HepG2 (cell line): ENCODE measurements around the gene TIFAB. TPM values are rescaled to one million over a fixed set of nuclear protein-coding genes. Genes with fewer than 3 reads are reported as not detected.

Experiments
- ATAC-seq: fragments of 200-7000 bp; cut with Tn5 transposase; 3 replicates; pipeline ENCODE4 v1.9.1; 2020; ENCODE audit warnings: mild to moderate bottlenecking, moderate library complexity
- BruUV-seq: library from RNA; stranded (reverse); fragments of 400-500 nt; replicated peaks from 2 replicates; lab custom pipeline; 2021; lab: Mats Ljungman, UMichigan
- CTCF ChIA-PET: fragments of 300-600 bp; formaldehyde crosslinking; extraction: SDS; loops from one replicate; lab custom pipeline; 2021; ENCODE audit warnings: low total read pairs, inconsistent platforms, low intra/inter-chr PET ratio; lab: Yijun Ruan, JAX
- POLR2A ChIA-PET: fragments of 350-600 bp; sonication (Branson Sonifier 250); formaldehyde crosslinking; loops from one replicate; lab custom pipeline; 2020; ENCODE audit warnings: antibody characterized with exemption, inconsistent platforms; lab: Yijun Ruan, JAX
- DNase-seq: peaks from one replicate; pipeline ENCODE4 v3.0.0-alpha.2; 2015; ENCODE audit warnings: low spot score
- FAIRE-seq: peaks from 3 replicates; lab custom pipeline; 2011; peaks lifted over from hg19 to GRCh38; lab: Jason Lieb, UNC
- H2AFZ ChIP-seq: one replicate; pipeline ENCODE4 v1.6.1; 2011; ENCODE audit warnings: low read length, inconsistent platforms
- H3K27ac ChIP-seq: fragments of 300-600 bp; 3 replicates; pipeline ENCODE4 v1.8.0; 2011; ENCODE audit warnings: mixed run types, mild to moderate bottlenecking, mixed read lengths, low read length, inconsistent platforms; ENCODE audit not compliant: insufficient read depth; ENCODE audit errors: extremely low read length
- H3K27me3 ChIP-seq, 2 experiments: fragments of 200-600 bp in 1 of 2; 2 replicates in 1 of 2; 3 replicates in 1 of 2; pipeline versions ENCODE4 v1.6.0 to v1.8.0; 2011; ENCODE audit warnings: low read length in 2 of 2, mild to moderate bottlenecking in 2 of 2, moderate library complexity in 2 of 2, inconsistent platforms in 1 of 2; ENCODE audit not compliant: insufficient read depth in 2 of 2, control insufficient read depth in 1 of 2
- H3K36me3 ChIP-seq, 2 experiments: fragments of 200-600 bp in 1 of 2; replicated peaks in 1 of 2; 2 replicates in 1 of 2; 3 replicates in 1 of 2; pipeline versions ENCODE4 v1.5.1 to v1.8.0; 2011; ENCODE audit warnings: low read length in 2 of 2, inconsistent platforms in 1 of 2; ENCODE audit not compliant: insufficient read depth in 2 of 2, control insufficient read depth in 1 of 2
- H3K4me1 ChIP-seq: 2 replicates; pipeline ENCODE4 v1.5.1; 2012; ENCODE audit warnings: low read length, inconsistent platforms; ENCODE audit not compliant: insufficient read depth
- H3K4me2 ChIP-seq: 2 replicates; pipeline ENCODE4 v1.6.0; 2011; ENCODE audit warnings: low read depth, low read length, inconsistent platforms
- H3K4me3 ChIP-seq, 3 experiments: fragments of 200-600 bp in 1 of 3; sonication (generic), shearing (Covaris generic) in 1 of 3; replicated peaks in 1 of 3; 2 replicates each; pipeline ENCODE4 v1.5.1; 2011 to 2016; ENCODE audit warnings: low read length in 3 of 3, inconsistent platforms in 2 of 3, low read depth in 2 of 3, mild to moderate bottlenecking in 2 of 3, control low read depth in 1 of 3, mixed read lengths in 1 of 3; ENCODE audit not compliant: insufficient read depth in 1 of 3
- H3K79me2 ChIP-seq: one replicate; pipeline ENCODE4 v1.6.1; 2011; ENCODE audit warnings: low read length, inconsistent platforms; ENCODE audit not compliant: insufficient read depth
- H3K9ac ChIP-seq: 2 replicates; pipeline ENCODE4 v1.6.0; 2011; ENCODE audit warnings: mild to moderate bottlenecking, low read depth, low read length, inconsistent platforms; ENCODE audit not compliant: insufficient read depth
- H3K9me3 ChIP-seq: 2 replicates; pipeline ENCODE4 v1.5.1; 2012; ENCODE audit warnings: mild to moderate bottlenecking, low read length
- H4K20me1 ChIP-seq: 2 replicates; pipeline ENCODE4 v1.6.0; 2011; ENCODE audit warnings: inconsistent platforms, mild to moderate bottlenecking, low read length, moderate library complexity; ENCODE audit not compliant: insufficient read depth
- AHR ChIP-seq: IDR thresholded peaks from 2 replicates; pipeline ENCODE4 v1.6.1; 2018; ENCODE audit warnings: missing genetic modification reagents, missing compliant biosample characterization
- ARNTL ChIP-seq: sonication (generic); formaldehyde crosslinking; IDR thresholded peaks from 2 replicates; pipeline ENCODE4 v1.4.0; 2020; ENCODE audit warnings: mild to moderate bottlenecking, missing genetic modification reagents
- BORCS8-MEF2B ChIP-seq: sonication (generic); formaldehyde crosslinking; IDR thresholded peaks from 2 replicates; pipeline ENCODE4 v1.8.0; 2022; ENCODE audit warnings: mild to moderate bottlenecking, missing genetic modification reagents
- CHD4 ChIP-seq: fragments of 200-600 bp; sonication (generic); IDR thresholded peaks from 2 replicates; pipeline ENCODE4 v1.7.0; 2017; ENCODE audit warnings: mild to moderate bottlenecking, low read length, borderline replicate concordance
- FOXK1 ChIP-seq: sonication (generic); formaldehyde crosslinking; IDR thresholded peaks from 2 replicates; pipeline ENCODE4 v1.4.0; 2020; ENCODE audit warnings: low read depth, missing genetic modification reagents, borderline replicate concordance
- GLI4 ChIP-seq: sonication (generic); formaldehyde crosslinking; IDR thresholded peaks from 2 replicates; pipeline ENCODE4 v1.5.1; 2020; ENCODE audit warnings: missing genetic modification reagents, mild to moderate bottlenecking, moderate library complexity, borderline replicate concordance
- ZBTB7A ChIP-seq: sonication (generic); formaldehyde crosslinking; IDR thresholded peaks from 2 replicates; pipeline ENCODE4 v1.8.0; 2022; ENCODE audit warnings: mild to moderate bottlenecking, missing genetic modification reagents
- ZFP41 ChIP-seq: sonication (generic); formaldehyde crosslinking; IDR thresholded peaks from 2 replicates; pipeline ENCODE4 v1.4.0; 2020; ENCODE audit warnings: mild to moderate bottlenecking, missing genetic modification reagents, borderline replicate concordance
- ZGPAT ChIP-seq: IDR thresholded peaks from 2 replicates; pipeline ENCODE4 v1.6.1; 2016; ENCODE audit warnings: mild to moderate bottlenecking
- ZNF17 ChIP-seq: sonication (generic); formaldehyde crosslinking; IDR thresholded peaks from 2 replicates; pipeline ENCODE4 v1.5.0; 2020; ENCODE audit warnings: mild to moderate bottlenecking, missing genetic modification reagents
- ZNF253 ChIP-seq: sonication (generic); formaldehyde crosslinking; IDR thresholded peaks from 2 replicates; pipeline ENCODE4 v1.8.0; 2022; ENCODE audit warnings: mild to moderate bottlenecking, missing genetic modification reagents, borderline replicate concordance
- ZNF329 ChIP-seq: sonication (generic); formaldehyde crosslinking; IDR thresholded peaks from 2 replicates; pipeline ENCODE4 v1.9.0; 2021; ENCODE audit warnings: low read depth, mild to moderate bottlenecking, missing genetic modification reagents
- ZNF350 ChIP-seq: sonication (generic); formaldehyde crosslinking; IDR thresholded peaks from 2 replicates; pipeline ENCODE4 v1.4.0; 2020; ENCODE audit warnings: mild to moderate bottlenecking, low read depth, missing genetic modification reagents, borderline replicate concordance
- ZNF510 ChIP-seq: sonication (generic); formaldehyde crosslinking; IDR thresholded peaks from 2 replicates; pipeline ENCODE4 v1.4.0; 2020; ENCODE audit warnings: low read depth, mild to moderate bottlenecking, missing genetic modification reagents
- ZNF549 ChIP-seq: sonication (generic); formaldehyde crosslinking; IDR thresholded peaks from 2 replicates; pipeline ENCODE4 v1.5.0; 2020; ENCODE audit warnings: missing genetic modification reagents
- ZNF652 ChIP-seq: IDR thresholded peaks from 2 replicates; pipeline ENCODE4 v1.6.1; 2016; ENCODE audit warnings: low read depth, borderline replicate concordance
- ZNF737 ChIP-seq: sonication (generic); formaldehyde crosslinking; IDR thresholded peaks from 2 replicates; pipeline ENCODE4 v1.5.0; 2020; ENCODE audit warnings: missing genetic modification reagents, mild to moderate bottlenecking, borderline replicate concordance
- WGBS: methylation state at CpG from one replicate; pipeline ENCODE4 v1.1.6; 2017; ENCODE audit warnings: low lambda C conversion rate; 5-methylcytosine and 5-hydroxymethylcytosine counted together
- in situ Hi-C: cut with HindIII; loops from 2 replicates; pipeline ENCODE4 v1.10.0; 2017; ENCODE audit warnings: low pct_unique_long_range_greater_than_20kb; ENCODE audit not compliant: extremely low pct_ligation_motif_present
- intact Hi-C: fragments of 100-400 bp; cut with micrococcal nuclease; formaldehyde crosslinking; loops from one replicate; pipeline ENCODE4 v1.10.0; 2022; ENCODE audit not compliant: unreplicated experiment
- polyA plus RNA-seq, 8 experiments: library from polyadenylated mRNA; depleted of rRNA in 3 of 8; stranded (reverse) in 7 of 8; unstranded in 1 of 8; fragments of >200 nt; fragmentation: Illumina TruSeq in 4 of 8; extraction: Trizol in 4 of 8; gene quantifications; 2 replicates each; pipeline versions ENCODE4 v1.2.1 to v1.2.3, GENCODE V29; 2011 to 2016; ENCODE audit warnings: low read depth in 4 of 8, missing spikeins in 1 of 8, mixed read lengths in 1 of 8; ENCODE audit not compliant: insufficient read depth in 1 of 8
- total RNA-seq, 5 experiments: library from RNA; depleted of rRNA; stranded (reverse); fragments of >200 nt; fragmentation: Illumina TruSeq; extraction: Trizol; gene quantifications; 2 replicates each; pipeline ENCODE4 v1.2.3, GENCODE V29; 2016; ENCODE audit warnings: low read depth in 1 of 5
- TF ChIP-seq, protein P1 (sequence below): sonication (generic); formaldehyde crosslinking; conservative IDR thresholded peaks from 2 replicates; pipeline ENCODE4 v1.4.0; 2020; ENCODE audit warnings: mild to moderate bottlenecking, missing genetic modification reagents, moderate library complexity

The TIFAB gene
- total and polyA plus RNA-seq, 2 of the 13 experiments (the other 11 are each of a cell fraction or from before 2014, with no cell fraction given), result not detected

- H3K36me3 ChIP-seq, result no peaks in the 10 kb centered on the region
- BruUV-seq, result no TSS peak
- 7% methylated on average over 4 of the region's 5 CpGs for WGBS
- H3K4me3 ChIP-seq, result no peak overlapping the region
- no peaks in the 10 kb centered on the region for H3K4me1 ChIP-seq
- intact Hi-C loops, result no loop called here
- ChIA-PET POLR2A (no interaction called here), CTCF (interaction anchor here (1.5 kb wide), 1 partner anchor 107 kb away, joined by 3 read pairs; no protein-coding TSS in a partner anchor)
- FAIRE-seq (no peak), DNase-seq (no peak), ATAC-seq (no peak)
- TF ChIP-seq ZNF652 (CRISPR knock-in tag) (no peak), ZNF17 (no peak), BORCS8-MEF2B (CRISPR knock-in tag) (no peak), CHD4 (no peak), ZBTB7A (CRISPR knock-in tag) (no peak), AHR (CRISPR knock-in tag) (no peak), FOXK1 (no peak), ZGPAT (CRISPR knock-in tag) (no peak), ZNF737 (CRISPR knock-in tag) (no peak), ZNF510 (no peak), ARNTL (CRISPR knock-in tag) (no peak), ZNF329 (no peak), GLI4 (CRISPR knock-in tag) (no peak), ZFP41 (CRISPR knock-in tag) (no peak), ZNF549 (CRISPR knock-in tag) (no peak), ZNF350 (CRISPR knock-in tag) (no peak), ZNF253 (CRISPR knock-in tag) (no peak)
- TF ChIP-seq, protein P1, sequence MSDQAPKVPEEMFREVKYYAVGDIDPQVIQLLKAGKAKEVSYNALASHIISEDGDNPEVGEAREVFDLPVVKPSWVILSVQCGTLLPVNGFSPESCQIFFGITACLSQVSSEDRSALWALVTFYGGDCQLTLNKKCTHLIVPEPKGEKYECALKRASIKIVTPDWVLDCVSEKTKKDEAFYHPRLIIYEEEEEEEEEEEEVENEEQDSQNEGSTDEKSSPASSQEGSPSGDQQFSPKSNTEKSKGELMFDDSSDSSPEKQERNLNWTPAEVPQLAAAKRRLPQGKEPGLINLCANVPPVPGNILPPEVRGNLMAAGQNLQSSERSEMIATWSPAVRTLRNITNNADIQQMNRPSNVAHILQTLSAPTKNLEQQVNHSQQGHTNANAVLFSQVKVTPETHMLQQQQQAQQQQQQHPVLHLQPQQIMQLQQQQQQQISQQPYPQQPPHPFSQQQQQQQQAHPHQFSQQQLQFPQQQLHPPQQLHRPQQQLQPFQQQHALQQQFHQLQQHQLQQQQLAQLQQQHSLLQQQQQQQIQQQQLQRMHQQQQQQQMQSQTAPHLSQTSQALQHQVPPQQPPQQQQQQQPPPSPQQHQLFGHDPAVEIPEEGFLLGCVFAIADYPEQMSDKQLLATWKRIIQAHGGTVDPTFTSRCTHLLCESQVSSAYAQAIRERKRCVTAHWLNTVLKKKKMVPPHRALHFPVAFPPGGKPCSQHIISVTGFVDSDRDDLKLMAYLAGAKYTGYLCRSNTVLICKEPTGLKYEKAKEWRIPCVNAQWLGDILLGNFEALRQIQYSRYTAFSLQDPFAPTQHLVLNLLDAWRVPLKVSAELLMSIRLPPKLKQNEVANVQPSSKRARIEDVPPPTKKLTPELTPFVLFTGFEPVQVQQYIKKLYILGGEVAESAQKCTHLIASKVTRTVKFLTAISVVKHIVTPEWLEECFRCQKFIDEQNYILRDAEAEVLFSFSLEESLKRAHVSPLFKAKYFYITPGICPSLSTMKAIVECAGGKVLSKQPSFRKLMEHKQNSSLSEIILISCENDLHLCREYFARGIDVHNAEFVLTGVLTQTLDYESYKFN, result no peak
- no peak overlapping the region for H3K9ac ChIP-seq
- in situ Hi-C loops, result loop anchor here (5.0 to 25.0 kb wide), 2 partner anchors 278 to 373 kb away; partner anchors contain the start of gene SLC25A48
- no peaks in the 10 kb centered on the region for H3K9me3 ChIP-seq
- H3K79me2 ChIP-seq, result no peaks in the 10 kb centered on the region
- no peak overlapping the region for H3K27ac ChIP-seq
- no peak overlapping the region for H2AFZ ChIP-seq
- no peaks in the 10 kb centered on the region for H4K20me1 ChIP-seq
- H3K27me3 ChIP-seq, result peaks cover 2 to 6% of the 10 kb centered on the region in 2 experiments; a peak in 2 of 5 replicates
- H3K4me2 ChIP-seq, result no peak overlapping the region
These were observed 6.8 kb upstream of the TIFAB start for GRCh38 chr5:135458921-135459331.
